GM12873 (cell line): ENCODE data around the gene STX3.
A peak's percentile ranks its signal among the peaks of the same experiment; 100 is the strongest.

ENCODE experiments used
- CTCF ChIP-seq: IDR thresholded peaks from 2 replicates; pipeline ENCODE4 v1.5.1; 2012; ENCODE audit warnings: low read depth, mild to moderate bottlenecking, moderate library complexity, low read length, control low read depth; ENCODE audit not compliant: insufficient read depth; ENCODE audit errors: missing control alignments

Gene STX3

GRCh38 chr11:59815754-59816153 is 60.6 kb downstream of the STX3 start:
- TF ChIP-seq CTCF: no peak

GRCh38 chr11:59818572-59818971 is 63.4 kb downstream of the STX3 start:
- TF ChIP-seq CTCF: no peak

DNA sequence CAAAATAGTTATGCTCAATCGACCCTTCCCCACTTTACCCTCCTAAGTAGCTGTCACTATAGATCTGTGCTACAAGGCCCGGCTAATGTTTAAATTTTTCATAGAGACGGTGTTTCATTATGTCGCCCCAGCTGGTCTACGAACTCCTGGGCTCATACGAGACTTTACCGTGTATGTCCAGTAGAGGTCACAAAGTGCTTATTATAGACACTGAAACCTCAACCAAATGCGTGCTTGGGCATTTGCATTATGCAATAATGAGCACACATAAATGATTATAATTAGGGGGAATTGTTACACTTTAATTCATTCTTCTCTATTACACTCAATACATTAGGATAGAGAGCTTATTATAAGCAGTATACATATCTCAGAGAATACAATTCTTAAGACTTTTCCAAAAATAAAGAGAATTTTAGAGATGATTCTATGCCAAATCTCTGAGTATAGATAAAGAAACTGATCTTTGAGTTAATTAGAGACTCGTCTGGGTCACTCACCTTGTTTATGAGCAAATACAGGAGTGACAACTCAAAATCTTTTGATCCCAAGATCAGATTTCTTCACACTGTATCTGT is 67.9 kb downstream of the STX3 start:
- peak; percentile 58 for TF ChIP-seq CTCF

GRCh38 chr11:59829358-59829757 is 74.2 kb downstream of the STX3 start:
- TF ChIP-seq CTCF: no peak

- no peak for TF ChIP-seq CTCF
Measured at GRCh38 chr11:59833602-59834001, 78.4 kb downstream of the STX3 start.

DNA sequence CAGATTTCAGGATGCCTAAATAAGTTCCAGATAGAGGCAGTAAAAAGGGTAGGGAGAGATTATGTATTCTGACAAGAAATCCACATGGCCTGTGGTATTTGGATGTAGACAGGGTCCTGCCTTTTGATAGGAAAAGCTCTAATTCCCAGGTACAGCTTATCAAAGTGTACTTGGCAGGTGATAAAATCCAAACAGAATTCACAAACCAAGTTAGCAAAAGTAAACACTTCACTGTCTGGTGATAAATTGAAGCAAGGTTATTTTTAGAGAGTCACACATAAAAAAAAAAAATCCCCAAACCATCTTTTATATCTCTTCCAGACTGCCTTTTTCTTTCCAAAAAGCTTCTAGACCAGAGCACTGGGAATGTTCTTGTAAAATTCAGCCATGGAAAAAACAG is 84.4 kb downstream of the STX3 start:
- TF ChIP-seq CTCF: no peak

GRCh38 chr11:59841514-59841913 is 86.3 kb downstream of the STX3 start:
- TF ChIP-seq CTCF: no peak

- TF ChIP-seq CTCF: no peak
Measured at GRCh38 chr11:59842316-59842715, 87.1 kb downstream of the STX3 start.
